OCI-LY7 (cell line): Measurements from ENCODE around the gene ISOC2. TPM values are rescaled to one million over a fixed set of nuclear protein-coding genes. Genes with fewer than 3 reads are reported as not detected.

Source experiments
- BruUV-seq: library from RNA; stranded (reverse); fragments of 400-500 nt; replicated peaks from 2 replicates; lab custom pipeline; 2021; lab: Mats Ljungman, UMichigan
- CTCF ChIA-PET: fragments of 300-600 bp; sonication (Branson Sonifier 250); formaldehyde crosslinking; loops from one replicate; lab custom pipeline; 2022; ENCODE audit warnings: antibody characterized with exemption; ENCODE audit not compliant: unreplicated experiment; lab: Charles Lee
- POLR2A ChIA-PET: fragments of 300-600 bp; sonication (Branson Sonifier 250); formaldehyde crosslinking; loops from one replicate; lab custom pipeline; 2022; ENCODE audit warnings: antibody characterized with exemption; lab: Charles Lee
- DNase-seq: peaks from one replicate; pipeline ENCODE4 v3.0.0-alpha.2; 2015; ENCODE audit warnings: low spot score
- H2AFZ ChIP-seq: fragments of 200-600 bp; sonication (generic), shearing (Covaris generic); 2 replicates; pipeline ENCODE4 v1.6.1; 2014; ENCODE audit warnings: mild to moderate bottlenecking, antibody characterized with exemption, low read length, moderate library complexity
- H3K27ac ChIP-seq: fragments of 200-600 bp; sonication (generic); 2 replicates; pipeline ENCODE4 v1.5.1; 2014; ENCODE audit warnings: mixed run types, low read depth, mild to moderate bottlenecking, moderate library complexity, low read length, inconsistent platforms; ENCODE audit not compliant: poor library complexity, severe bottlenecking
- H3K36me3 ChIP-seq: fragments of 200-600 bp; sonication (generic); 2 replicates; pipeline ENCODE4 v1.6.1; 2014; ENCODE audit warnings: mild to moderate bottlenecking, antibody characterized with exemption, low read length, moderate library complexity, mixed read lengths; ENCODE audit not compliant: insufficient read depth
- H3K4me1 ChIP-seq: fragments of 200-600 bp; sonication (generic); 2 replicates; pipeline ENCODE4 v1.5.1; 2014; ENCODE audit warnings: mild to moderate bottlenecking, low read length; ENCODE audit not compliant: insufficient read depth, poor library complexity, severe bottlenecking
- H3K4me2 ChIP-seq: fragments of 200-600 bp; sonication (generic); 2 replicates; pipeline ENCODE4 v1.6.1; 2014; ENCODE audit warnings: mild to moderate bottlenecking, low read length
- H3K4me3 ChIP-seq: fragments of 200-600 bp; sonication (generic); 2 replicates; pipeline ENCODE4 v1.5.1; 2014; ENCODE audit warnings: mild to moderate bottlenecking, low read depth, low read length; ENCODE audit not compliant: poor library complexity, severe bottlenecking
- H3K79me2 ChIP-seq: fragments of 200-600 bp; sonication (generic); 2 replicates; pipeline ENCODE4 v1.6.1; 2016; ENCODE audit warnings: low read depth, mild to moderate bottlenecking, low read length, moderate library complexity, mixed read lengths; ENCODE audit not compliant: insufficient read depth
- H3K9me2 ChIP-seq: fragments of 200-600 bp; sonication (generic); 2 replicates; pipeline ENCODE4 v1.6.1; 2016; ENCODE audit warnings: mild to moderate bottlenecking, low read length, mixed read lengths; ENCODE audit not compliant: insufficient read depth
- H3K9me3 ChIP-seq: fragments of 200-600 bp; sonication (generic); 2 replicates; pipeline ENCODE4 v1.6.1; 2014; ENCODE audit warnings: mild to moderate bottlenecking, mixed run types, low read length, mixed read lengths
- H4K20me1 ChIP-seq: fragments of 200-600 bp; sonication (generic); 2 replicates; pipeline ENCODE4 v1.6.1; 2014; ENCODE audit warnings: mild to moderate bottlenecking, antibody characterized with exemption, low read length, moderate library complexity, mixed read lengths; ENCODE audit not compliant: insufficient read depth
- CTCF ChIP-seq: fragments of 200-600 bp; sonication (generic); conservative IDR thresholded peaks from 2 replicates; pipeline ENCODE4 v1.5.1; 2014; ENCODE audit warnings: mild to moderate bottlenecking, antibody characterized with exemption, low read length, moderate library complexity, mixed read lengths
- EZH2phosphoT487 ChIP-seq: fragments of 200-600 bp; sonication (generic); IDR thresholded peaks from 2 replicates; pipeline ENCODE4 v1.6.1; 2018; ENCODE audit warnings: low read depth, borderline replicate concordance, mild to moderate bottlenecking, mixed run types, antibody characterized with exemption, low read length, moderate library complexity, mixed read lengths
- intact Hi-C: fragments of 100-400 bp; cut with micrococcal nuclease; formaldehyde crosslinking; loops from one replicate; pipeline ENCODE4 v1.10.0; 2022; ENCODE audit not compliant: unreplicated experiment
- total RNA-seq, 2 experiments: library from RNA; depleted of rRNA in 1 of 2; stranded (reverse); fragments of >200 nt in 1 of 2; shearing (Covaris generic) in 1 of 2; gene quantifications; 2 replicates each; pipeline ENCODE4 v1.2.3, GENCODE V29; 2014 to 2022

The ISOC2 gene
- total RNA-seq, 2 experiments from 2014 or later, result 37.0 to 115 TPM

- DNase-seq, result no peak
Measured at GRCh38 chr19:55461974-55462626, 658 bp upstream of the ISOC2 start.

GRCh38 chr19:55460670-55461258 is 678 bp downstream of the ISOC2 start:
- H3K4me1 ChIP-seq, result peaks cover 17% of the 10 kb centered on the region
- H3K79me2 ChIP-seq, result peaks cover 8% of the 10 kb centered on the region; the same call in 1 of the 2 replicates
- no peaks in the 10 kb centered on the region for H3K9me3 ChIP-seq
- H2AFZ ChIP-seq, result peak overlapping the region; percentile 34; the same call in 1 of the 2 replicates
- ChIA-PET POLR2A (no interaction called here), CTCF (interaction anchor here (1.0 kb wide), 1 partner anchor 159 kb away, joined by 3 read pairs; no protein-coding TSS in a partner anchor)
- peak overlapping the region; percentile 75 for H3K27ac ChIP-seq
- H3K9me2 ChIP-seq, result no peaks in the 10 kb centered on the region
- H3K36me3 ChIP-seq, result no peaks in the 10 kb centered on the region
- intact Hi-C loops, result no loop called here
- no TSS peak for BruUV-seq
- peak overlapping the region; percentile 92 for H3K4me2 ChIP-seq
- TF ChIP-seq CTCF (no peak), EZH2phosphoT487 (no peak)
- H3K4me3 ChIP-seq, result peak overlapping the region; percentile 94
- DNase-seq, result peak; percentile 69
- no peaks in the 10 kb centered on the region for H4K20me1 ChIP-seq

More at GRCh38 chr19:55461974-55462626, 658 bp upstream of the ISOC2 start:
- BruUV-seq, result no TSS peak
- Histone ChIP-seq H3K27ac (no peak overlapping the region), H3K4me1 (peaks cover 17% of the 10 kb centered on the region), H3K9me2 (no peaks in the 10 kb centered on the region), H3K36me3 (no peaks in the 10 kb centered on the region), H3K4me3 (peak overlapping the region; percentile 64), H4K20me1 (no peaks in the 10 kb centered on the region), H3K4me2 (peak overlapping the region; percentile 77), H3K9me3 (no peaks in the 10 kb centered on the region), H3K79me2 (peaks cover 8% of the 10 kb centered on the region; the same call in 1 of the 2 replicates), H2AFZ (peak overlapping the region; percentile 63; the same call in 1 of the 2 replicates)
- ChIA-PET CTCF (interaction anchor here (1.0 kb wide), 1 partner anchor 42 kb away, joined by 5 read pairs; no protein-coding TSS in a partner anchor), POLR2A (interaction anchor here (0.6 to 1.0 kb wide), 4 partner anchors 14 to 162 kb away, joined by 3 to 4 read pairs (median 3); partner anchors contain the start of gene ZNF784)
- TF ChIP-seq EZH2phosphoT487 (no peak), CTCF (no peak)
- intact Hi-C loops, result no loop called here
